Stimulated activated CD8-positive, alpha-beta memory T cell treated with anti-CD3 and anti-CD28 coated beads, Interleukin-7, amount 100 ng/mL, for 48 hours (primary cell): ENCODE data around the gene PGLYRP1.

Source experiments
- DNase-seq, 2 donors: peaks; one replicate each; pipeline ENCODE4 v3.0.0-alpha.2; 2020; ENCODE audit warnings: low read depth in 1 of 2; ENCODE audit errors: extremely low read depth in 1 of 2

PGLYRP1 gene

GRCh38 chr19:46006411-46006810 is 16.4 kb downstream of the PGLYRP1 start:
- no peak for DNase-seq

DNA sequence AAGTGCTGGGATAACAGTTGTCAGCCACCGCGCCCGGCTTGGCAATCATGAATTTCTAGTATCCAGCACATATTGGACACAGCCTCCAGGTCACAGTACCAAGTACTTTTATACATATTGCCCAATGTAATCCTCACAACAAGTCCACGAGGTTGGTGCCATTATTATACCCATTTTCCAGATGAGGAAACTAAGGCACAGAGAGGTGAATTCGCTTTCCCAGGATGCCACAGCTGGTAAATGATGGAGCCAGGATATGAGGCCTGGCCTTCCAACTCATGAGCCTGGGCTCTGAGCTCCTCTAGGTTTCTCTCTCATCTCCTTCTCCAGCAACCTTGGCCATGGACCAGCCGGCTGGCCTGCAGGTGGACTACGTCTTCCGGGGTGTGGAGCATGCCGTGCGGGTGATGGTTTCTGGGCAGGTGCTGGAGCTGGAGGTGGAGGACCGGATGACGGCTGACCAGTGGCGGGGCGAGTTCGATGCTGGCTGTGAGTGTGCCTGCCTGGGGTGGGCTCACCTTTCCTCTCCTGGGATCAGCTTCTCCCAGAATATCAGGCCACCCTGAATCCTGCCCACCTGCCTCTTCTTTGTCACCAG is 20.1 kb downstream of the PGLYRP1 start:
- no peak for DNase-seq

- peak in 1 of 2 donors; percentile 47 for DNase-seq
These were observed 22.2 kb downstream of the PGLYRP1 start for GRCh38 chr19:46000491-46001246.

- DNase-seq = no peak
These were observed 23.2 kb downstream of the PGLYRP1 start for GRCh38 chr19:45999653-46000121.

DNA sequence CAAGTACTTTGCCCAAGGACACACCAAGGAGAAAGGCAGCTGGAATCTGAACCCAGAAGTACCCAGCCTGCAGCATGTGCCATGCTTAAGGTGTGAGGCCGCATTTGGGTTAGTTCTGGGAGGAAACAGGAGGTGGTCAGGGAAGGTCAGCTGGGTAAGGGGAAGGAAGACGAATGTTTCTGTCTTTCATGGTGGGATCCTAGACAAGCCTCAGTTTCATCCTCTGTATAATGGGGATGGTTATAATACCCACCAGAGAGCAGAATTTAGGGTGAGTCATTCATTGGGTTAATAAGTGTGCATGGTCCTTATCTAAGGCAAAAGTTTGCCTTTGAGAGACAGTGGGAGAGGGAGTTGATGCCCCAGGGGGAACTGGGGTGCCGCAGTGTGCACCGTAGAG is 24.0 kb downstream of the PGLYRP1 start:
- DNase-seq = no peak

DNA sequence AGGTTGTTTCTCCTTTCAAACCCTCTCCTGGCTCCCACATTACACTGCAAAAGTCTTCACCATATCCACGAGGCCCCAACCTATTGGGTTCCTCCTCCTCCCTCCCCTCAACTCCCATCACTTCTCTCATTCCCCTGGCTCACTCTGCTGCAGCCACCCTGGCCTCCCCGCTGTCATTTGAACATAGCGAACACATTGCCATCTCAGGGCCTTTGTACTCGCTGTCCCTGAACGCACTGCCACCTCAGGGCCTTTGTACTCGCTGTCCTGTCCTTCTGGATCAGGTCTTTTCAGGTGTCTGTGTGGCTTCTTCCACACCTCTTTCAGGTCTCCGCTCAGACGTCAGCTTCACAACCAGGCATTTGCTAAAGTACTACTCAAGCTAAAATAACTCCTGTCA is 25.9 kb downstream of the PGLYRP1 start:
- no peak for DNase-seq

DNA sequence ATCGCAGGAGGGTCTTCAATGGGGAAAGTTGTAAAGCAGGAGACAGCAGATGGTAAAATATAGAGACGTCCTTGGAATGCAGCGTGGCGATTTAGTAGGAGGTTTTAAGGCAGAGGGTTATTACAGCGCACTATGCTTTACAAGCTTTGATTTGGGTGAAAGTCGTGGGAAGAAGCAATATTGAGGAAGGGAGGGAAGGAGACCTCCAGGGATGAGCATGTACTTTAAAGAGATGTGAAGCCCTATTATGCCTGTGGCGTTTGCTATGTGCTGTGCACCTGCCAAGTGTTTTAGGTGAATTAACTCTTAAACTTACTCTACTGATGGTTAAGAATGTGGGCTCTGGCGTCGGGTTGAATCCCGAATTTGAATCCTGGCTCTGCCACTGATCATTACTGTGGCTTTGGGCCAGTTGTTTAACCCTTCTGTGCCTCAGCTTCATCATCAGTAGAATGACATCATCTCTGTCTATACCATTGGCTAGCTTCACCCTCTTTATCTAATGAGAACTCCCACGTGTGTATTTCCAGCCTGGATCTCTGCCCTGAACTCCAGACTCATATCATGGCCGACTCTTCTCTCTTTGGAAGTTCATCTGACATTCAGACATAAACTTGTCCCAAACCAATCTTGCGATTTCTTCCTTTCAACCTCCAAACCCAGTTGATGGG is 27.0 kb downstream of the PGLYRP1 start:
- no peak for DNase-seq

GRCh38 chr19:45994998-45995714 is 27.7 kb downstream of the PGLYRP1 start, which contains the start of gene CCDC61:
TSS of gene CCDC61 (plus strand) at chr19:45995467. CDS start at chr19:46003019, 7,552 bp downstream.
- DNase-seq = peak; percentile 83 to 92

GRCh38 chr19:45994456-45994997 is 28.3 kb downstream of the PGLYRP1 start:
- no peak for DNase-seq

DNA sequence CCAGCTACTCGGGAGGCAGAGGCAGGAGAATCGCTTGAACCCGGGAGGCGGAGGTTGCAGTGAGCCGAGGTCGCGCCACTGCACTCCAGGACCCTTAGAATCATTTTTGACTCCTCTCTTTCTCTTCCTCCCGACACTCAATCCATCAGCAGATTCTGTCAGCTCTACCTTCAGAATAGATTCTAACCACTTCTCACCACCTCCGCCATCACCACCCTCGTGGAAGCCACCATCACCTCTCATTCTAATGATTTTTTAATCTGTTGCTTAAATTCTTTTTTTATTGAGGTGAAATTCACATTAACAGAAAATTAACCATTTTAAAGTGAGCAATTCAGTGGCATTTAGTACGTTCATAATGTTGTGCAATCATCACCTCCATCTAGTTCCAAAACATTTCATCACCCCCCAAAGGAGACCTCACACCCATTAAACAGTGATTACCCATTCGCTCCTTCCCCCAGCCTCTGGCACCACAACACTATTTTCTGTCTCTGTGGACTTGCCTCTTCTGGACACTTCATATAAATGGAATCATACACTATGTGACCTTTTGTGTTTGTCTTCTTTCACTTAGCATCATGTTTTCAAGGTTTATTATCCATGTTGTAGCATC is 32.6 kb downstream of the PGLYRP1 start:
- DNase-seq = no peak

DNA sequence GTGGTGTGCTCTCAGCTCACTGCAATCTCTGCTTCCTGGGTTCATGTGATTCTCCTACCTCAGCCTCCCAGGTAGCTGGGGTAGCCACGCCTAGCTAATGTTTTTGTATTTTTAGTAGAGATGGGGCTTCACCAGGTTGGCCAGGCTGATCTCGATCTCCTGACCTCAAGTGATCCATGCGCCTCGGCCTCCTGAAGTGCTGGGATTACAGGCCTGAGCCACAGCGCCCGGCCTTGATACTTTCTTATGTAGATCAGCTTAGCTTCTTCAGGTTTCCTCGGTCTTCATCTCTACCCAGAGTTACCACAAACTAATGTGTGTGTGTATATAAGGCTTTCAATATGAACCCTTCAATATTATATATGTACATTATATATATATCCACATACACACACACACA is 37.5 kb downstream of the PGLYRP1 start:
- DNase-seq = no peak

DNA sequence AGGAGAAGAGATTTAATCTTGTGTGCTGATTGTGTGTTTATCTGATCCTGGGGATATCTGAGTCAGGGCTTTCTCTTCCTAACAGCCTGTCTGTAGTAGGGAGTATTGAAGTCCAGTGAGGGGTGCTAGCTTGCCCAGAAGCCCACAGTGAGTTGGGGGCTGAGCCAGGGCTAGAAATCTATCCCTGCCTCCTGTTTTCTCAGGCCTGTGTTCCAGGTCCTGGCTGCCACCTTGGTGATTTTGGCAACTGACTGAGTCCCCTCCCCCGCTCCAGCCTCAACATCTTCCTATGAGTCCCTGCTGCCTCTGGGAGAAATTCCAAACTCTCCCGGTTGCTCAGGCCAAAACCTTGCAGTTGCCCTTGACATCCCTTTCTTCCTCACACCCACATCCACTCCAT is 41.5 kb downstream of the PGLYRP1 start:
- DNase-seq = no peak

DNA sequence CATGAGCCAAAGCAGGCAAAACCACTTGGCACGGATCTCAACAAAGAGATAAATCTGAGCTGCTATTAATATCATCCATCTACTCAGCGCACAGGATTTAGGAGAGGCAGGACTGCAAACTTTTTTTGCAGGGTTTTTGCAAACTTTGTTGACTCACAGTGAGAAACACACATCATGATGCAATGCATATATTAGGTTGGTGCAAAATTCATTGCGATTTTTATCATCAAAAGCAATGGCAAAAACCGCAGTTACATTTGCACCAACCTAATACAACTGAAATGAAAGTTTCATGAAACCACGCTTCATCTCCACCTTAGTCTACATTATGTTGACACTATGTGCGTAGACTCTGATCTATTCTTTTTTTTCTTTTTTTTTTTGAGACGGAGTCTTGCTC is 44.7 kb downstream of the PGLYRP1 start:
- DNase-seq = no peak

- DNase-seq = no peak
These were observed 46.7 kb downstream of the PGLYRP1 start for GRCh38 chr19:45976178-45976577.

- no peak for DNase-seq
These were observed 47.4 kb downstream of the PGLYRP1 start for GRCh38 chr19:45975306-45976070.

- DNase-seq = peak; percentile 24 to 33
These were observed 49.1 kb downstream of the PGLYRP1 start, which contains the start of gene NOVA2 for GRCh38 chr19:45973553-45974338. TSS of gene NOVA2 (minus strand) at chr19:45973865. CDS start at chr19:45973351, 514 bp downstream.

DNA sequence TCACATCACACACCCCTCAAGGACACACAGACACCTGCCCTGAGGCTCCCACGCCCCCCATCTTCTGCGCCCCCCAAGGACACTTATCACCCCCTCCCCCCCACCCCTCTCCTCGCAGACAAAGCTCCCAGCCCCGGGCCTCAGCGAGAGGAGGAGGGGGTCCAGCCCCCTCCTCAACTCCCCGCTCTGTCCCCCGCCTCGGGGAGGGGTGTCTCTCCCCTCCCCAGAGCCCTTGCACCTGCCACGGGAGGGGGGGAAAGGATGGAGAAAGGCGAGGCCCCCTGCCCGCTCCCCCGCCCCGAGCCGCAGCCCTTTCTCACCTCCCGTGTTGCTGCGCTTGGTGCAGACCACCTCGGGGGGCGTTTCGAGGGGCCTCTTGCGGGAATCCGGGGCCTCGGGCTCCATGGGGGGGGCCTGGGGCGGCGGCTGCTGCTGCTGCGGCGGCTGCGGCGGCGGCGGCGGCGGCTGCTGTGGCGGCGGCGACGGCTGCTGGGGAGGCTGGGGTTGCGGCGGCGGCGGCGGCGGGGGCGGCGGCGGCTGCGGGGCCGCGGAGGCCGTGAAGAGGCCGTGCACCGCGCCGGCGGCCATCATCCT is 49.8 kb downstream of the PGLYRP1 start:
- DNase-seq = no peak
